H1 (cell line): ENCODE data around the gene LY6G5C.

Experiments used
- ATF2 ChIP-seq: IDR thresholded peaks from 2 replicates; pipeline ENCODE4 v1.6.1; 2012; ENCODE audit warnings: low read length, inconsistent platforms
- CREB1 ChIP-seq: IDR thresholded peaks from 2 replicates; pipeline ENCODE4 v1.6.1; 2012; ENCODE audit warnings: inconsistent platforms
- JUND ChIP-seq: IDR thresholded peaks from 2 replicates; pipeline ENCODE4 v1.6.1; 2011; ENCODE audit warnings: mild to moderate bottlenecking, improper control_type of control experiment, low read length
- KDM1A ChIP-seq: fragments of 200-600, 300-600 bp; sonication (generic); IDR thresholded peaks from 2 replicates; pipeline ENCODE4 v1.7.1; 2016; ENCODE audit warnings: mild to moderate bottlenecking, low read length, borderline replicate concordance
- MAFK ChIP-seq: IDR thresholded peaks from 2 replicates; pipeline ENCODE4 v1.6.1; 2012; ENCODE audit warnings: low read depth, mild to moderate bottlenecking, improper control_type of control experiment, low read length
- POLR2A ChIP-seq, 2 experiments: IDR thresholded peaks; 1 replicate in 1 of 2; 2 replicates in 1 of 2; pipeline ENCODE4 v1.6.1; 2011; ENCODE audit warnings: low read depth in 2 of 2, low read length in 2 of 2, mild to moderate bottlenecking in 2 of 2; ENCODE audit errors: control extremely low read depth in 1 of 2
- POLR2AphosphoS5 ChIP-seq: IDR thresholded peaks from 2 replicates; pipeline ENCODE4 v1.6.1; 2011; ENCODE audit warnings: low read depth, low read length
- RAD21 ChIP-seq, 2 experiments: IDR thresholded peaks in 1 of 2; conservative IDR thresholded peaks in 1 of 2; 2 replicates each; pipeline ENCODE4 v1.6.1; 2011; ENCODE audit warnings: low read depth in 2 of 2, low read length in 2 of 2, improper control_type of control experiment in 1 of 2, inconsistent platforms in 1 of 2, mild to moderate bottlenecking in 1 of 2, moderate library complexity in 1 of 2
- TEAD4 ChIP-seq: IDR thresholded peaks from 2 replicates; pipeline ENCODE4 v1.6.1; 2012; ENCODE audit warnings: low read depth, low read length, inconsistent platforms, mixed read lengths
- TF ChIP-seq, protein P1 (sequence below), 3 experiments: IDR thresholded peaks; 1 replicate in 2 of 3; 2 replicates in 1 of 3; pipeline versions ENCODE4 v1.5.1 to v1.6.1; 2011; ENCODE audit warnings: low read length in 3 of 3, mild to moderate bottlenecking in 3 of 3, inconsistent platforms in 2 of 3, low read depth in 1 of 3, moderate library complexity in 1 of 3; ENCODE audit not compliant: insufficient read depth in 1 of 3; ENCODE audit errors: control extremely low read depth in 1 of 3

- TF ChIP-seq, protein P1, sequence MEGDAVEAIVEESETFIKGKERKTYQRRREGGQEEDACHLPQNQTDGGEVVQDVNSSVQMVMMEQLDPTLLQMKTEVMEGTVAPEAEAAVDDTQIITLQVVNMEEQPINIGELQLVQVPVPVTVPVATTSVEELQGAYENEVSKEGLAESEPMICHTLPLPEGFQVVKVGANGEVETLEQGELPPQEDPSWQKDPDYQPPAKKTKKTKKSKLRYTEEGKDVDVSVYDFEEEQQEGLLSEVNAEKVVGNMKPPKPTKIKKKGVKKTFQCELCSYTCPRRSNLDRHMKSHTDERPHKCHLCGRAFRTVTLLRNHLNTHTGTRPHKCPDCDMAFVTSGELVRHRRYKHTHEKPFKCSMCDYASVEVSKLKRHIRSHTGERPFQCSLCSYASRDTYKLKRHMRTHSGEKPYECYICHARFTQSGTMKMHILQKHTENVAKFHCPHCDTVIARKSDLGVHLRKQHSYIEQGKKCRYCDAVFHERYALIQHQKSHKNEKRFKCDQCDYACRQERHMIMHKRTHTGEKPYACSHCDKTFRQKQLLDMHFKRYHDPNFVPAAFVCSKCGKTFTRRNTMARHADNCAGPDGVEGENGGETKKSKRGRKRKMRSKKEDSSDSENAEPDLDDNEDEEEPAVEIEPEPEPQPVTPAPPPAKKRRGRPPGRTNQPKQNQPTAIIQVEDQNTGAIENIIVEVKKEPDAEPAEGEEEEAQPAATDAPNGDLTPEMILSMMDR (IDR thresholded peaks at IDR 0.05; ENCODE audit: control extremely low read depth in 1 of 3, insufficient read depth in 1 of 3, low read depth in 1 of 3, low read length in 3 of 3) = no peak
- TF ChIP-seq KDM1A = no peak
- TF ChIP-seq CREB1 = no peak
- no peak for TF ChIP-seq ATF2
- TF ChIP-seq POLR2A (IDR thresholded peaks at IDR 0.05; ENCODE audit: control extremely low read depth in 1 of 2, low read depth in 2 of 2, low read length in 2 of 2) = no peak
- no peak for TF ChIP-seq RAD21 (IDR thresholded peaks at IDR 0.05 in 1 of 2, conservative IDR thresholded peaks at IDR 0.05 in 1 of 2; ENCODE audit: low read depth in 2 of 2, low read length in 2 of 2)
- TF ChIP-seq POLR2AphosphoS5 = peak; percentile 26; the same call in 1 of the 2 replicates
- no peak for TF ChIP-seq JUND
- TF ChIP-seq TEAD4 = no peak
- TF ChIP-seq MAFK = no peak
These were observed 43.9 kb downstream of the LY6G5C start for GRCh38 chr6:31636698-31637596.
